Peyer's patch (tissue), 4 donors: ENCODE measurements around the gene ASAP3.

ENCODE experiments used
- POLR2A ChIP-seq, 2 donors: fragments of 450-650 bp; IDR thresholded peaks; one replicate each; pipeline ENCODE4 v1.5.1; 2017; ENCODE audit warnings: antibody characterized with exemption in 2 of 2, mild to moderate bottlenecking in 2 of 2, moderate library complexity in 2 of 2
- TF ChIP-seq, protein P1 (sequence below), 6 experiments: fragments of 450-650 bp in 4 of 6; fragments of 200-600 bp in 2 of 6; sonication (generic) in 1 of 6; IDR thresholded peaks; one replicate each; pipeline ENCODE4 v1.5.1; 2017 to 2019; ENCODE audit warnings: antibody characterized with exemption in 6 of 6, mild to moderate bottlenecking in 3 of 6, moderate library complexity in 1 of 6

DNA sequence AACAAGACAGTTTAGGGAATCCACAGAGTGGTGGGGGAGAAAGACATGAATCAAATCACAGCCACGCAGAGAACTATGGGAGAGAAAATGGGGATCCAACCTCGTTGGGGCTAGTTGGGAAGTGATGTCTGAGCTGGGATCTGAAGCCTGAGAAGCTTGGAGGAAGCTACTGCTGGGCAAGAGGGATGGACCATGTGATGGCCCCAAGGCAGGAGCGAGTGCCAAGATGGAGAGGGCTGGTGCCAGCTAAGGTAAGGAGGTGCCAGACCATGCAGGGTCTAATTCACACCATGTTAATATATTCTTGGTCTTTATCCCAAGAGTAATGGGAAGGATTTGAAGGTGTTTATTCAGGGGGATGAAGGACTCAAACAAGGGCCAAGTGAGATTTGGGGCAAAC, 41.2 kb downstream of the ASAP3 start:
- TF ChIP-seq, protein P1, sequence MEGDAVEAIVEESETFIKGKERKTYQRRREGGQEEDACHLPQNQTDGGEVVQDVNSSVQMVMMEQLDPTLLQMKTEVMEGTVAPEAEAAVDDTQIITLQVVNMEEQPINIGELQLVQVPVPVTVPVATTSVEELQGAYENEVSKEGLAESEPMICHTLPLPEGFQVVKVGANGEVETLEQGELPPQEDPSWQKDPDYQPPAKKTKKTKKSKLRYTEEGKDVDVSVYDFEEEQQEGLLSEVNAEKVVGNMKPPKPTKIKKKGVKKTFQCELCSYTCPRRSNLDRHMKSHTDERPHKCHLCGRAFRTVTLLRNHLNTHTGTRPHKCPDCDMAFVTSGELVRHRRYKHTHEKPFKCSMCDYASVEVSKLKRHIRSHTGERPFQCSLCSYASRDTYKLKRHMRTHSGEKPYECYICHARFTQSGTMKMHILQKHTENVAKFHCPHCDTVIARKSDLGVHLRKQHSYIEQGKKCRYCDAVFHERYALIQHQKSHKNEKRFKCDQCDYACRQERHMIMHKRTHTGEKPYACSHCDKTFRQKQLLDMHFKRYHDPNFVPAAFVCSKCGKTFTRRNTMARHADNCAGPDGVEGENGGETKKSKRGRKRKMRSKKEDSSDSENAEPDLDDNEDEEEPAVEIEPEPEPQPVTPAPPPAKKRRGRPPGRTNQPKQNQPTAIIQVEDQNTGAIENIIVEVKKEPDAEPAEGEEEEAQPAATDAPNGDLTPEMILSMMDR (IDR thresholded peaks at IDR 0.05) = no peak
- no peak for TF ChIP-seq POLR2A (IDR thresholded peaks at IDR 0.05)
